K562 (cell line): ENCODE data around the gene NRXN3. TPM values are rescaled to one million over a fixed set of nuclear protein-coding genes. Genes with fewer than 3 reads are reported as not detected.
A peak's percentile ranks its signal among the peaks of the same experiment; 100 is the strongest.

Source experiments
- ATAC-seq: fragments of 200-7000 bp; cut with Tn5 transposase; 3 replicates; pipeline ENCODE4 v1.9.1; 2020; ENCODE audit warnings: moderate library complexity
- BruUV-seq: library from RNA; stranded (reverse); fragments of 400-500 nt; replicated peaks from 2 replicates; lab custom pipeline; 2021; lab: Mats Ljungman, UMichigan
- CTCF ChIA-PET: fragments of 300-600 bp; formaldehyde crosslinking; extraction: SDS; loops from one replicate; lab custom pipeline; 2021; ENCODE audit warnings: low intra/inter-chr PET ratio; lab: Yijun Ruan, JAX
- POLR2A ChIA-PET: fragments of 300-600, 350-650 bp; sonication (Branson Sonifier 250); formaldehyde crosslinking; extraction: SDS; loops from one replicate; lab custom pipeline; 2021; ENCODE audit warnings: antibody characterized with exemption, inconsistent platforms; lab: Yijun Ruan, JAX
- DNase-seq, 4 experiments: peaks; one replicate each; pipeline versions ENCODE4 v3.0.0 to v3.0.0-alpha.2; 2011 to 2018; ENCODE audit warnings: low spot score in 3 of 4, mixed read lengths in 3 of 4; ENCODE audit errors: extremely low read depth in 1 of 4
- FAIRE-seq: peaks from 2 replicates; lab custom pipeline; 2011; peaks lifted over from hg19 to GRCh38; lab: Jason Lieb, UNC
- H2AFZ ChIP-seq: 2 replicates; pipeline ENCODE4 v1.6.0; 2011; ENCODE audit warnings: low read depth, low read length, control low read depth, inconsistent platforms
- H3K27ac ChIP-seq: fragments of 200-600 bp; 3 replicates; pipeline ENCODE4 v1.8.0; 2011; ENCODE audit warnings: low read depth, mild to moderate bottlenecking, control low read depth, inconsistent platforms, low read length, moderate library complexity, mixed read lengths; ENCODE audit errors: extremely low read depth
- H3K27me3 ChIP-seq, 2 experiments: fragments of 300-600 bp in 1 of 2; 2 replicates in 1 of 2; 3 replicates in 1 of 2; pipeline versions ENCODE4 v1.6.0 to v1.8.0; 2011; ENCODE audit warnings: inconsistent platforms in 2 of 2, low read length in 2 of 2, mild to moderate bottlenecking in 1 of 2, mixed read lengths in 1 of 2, moderate library complexity in 1 of 2; ENCODE audit not compliant: control insufficient read depth in 2 of 2, insufficient read depth in 2 of 2
- H3K36me3 ChIP-seq: fragments of 300-600 bp; 3 replicates; pipeline ENCODE4 v1.8.0; 2011; ENCODE audit warnings: mild to moderate bottlenecking, low read length, inconsistent platforms; ENCODE audit not compliant: control insufficient read depth, insufficient read depth
- H3K4me1 ChIP-seq, 2 experiments: fragments of 200-600 bp in 1 of 2; replicated peaks in 1 of 2; 2 replicates in 1 of 2; 3 replicates in 1 of 2; pipeline versions ENCODE4 v1.5.1 to v1.8.0; 2011; ENCODE audit warnings: inconsistent platforms in 2 of 2, low read length in 2 of 2, mild to moderate bottlenecking in 1 of 2, mixed read lengths in 1 of 2, moderate library complexity in 1 of 2; ENCODE audit not compliant: control insufficient read depth in 2 of 2, insufficient read depth in 2 of 2
- H3K4me2 ChIP-seq: 2 replicates; pipeline ENCODE4 v1.6.1; 2011; ENCODE audit warnings: low read length, control low read depth, inconsistent platforms, mixed read lengths; ENCODE audit not compliant: insufficient read depth
- H3K4me3 ChIP-seq: fragments of 200-600 bp; sonication (generic), shearing (Covaris generic); 2 replicates; pipeline ENCODE4 v1.5.1; 2016; ENCODE audit warnings: control low read depth, inconsistent platforms
- H3K79me2 ChIP-seq: fragments of 200-600 bp; 3 replicates; pipeline ENCODE4 v1.8.0; 2011; ENCODE audit warnings: low read length, inconsistent platforms; ENCODE audit not compliant: control insufficient read depth, insufficient read depth
- H3K9ac ChIP-seq, 2 experiments: 2 replicates each; pipeline versions ENCODE4 v1.6.0 to v1.6.1; 2011; ENCODE audit warnings: low read depth in 2 of 2, low read length in 2 of 2, control low read depth in 1 of 2, inconsistent platforms in 1 of 2, mild to moderate bottlenecking in 1 of 2, mixed read lengths in 1 of 2; ENCODE audit not compliant: insufficient read depth in 1 of 2
- H3K9me1 ChIP-seq: one replicate; pipeline ENCODE4 v1.6.0; 2011; ENCODE audit warnings: inconsistent platforms, mild to moderate bottlenecking, low read length, moderate library complexity; ENCODE audit not compliant: control insufficient read depth, insufficient read depth
- H3K9me3 ChIP-seq: replicated peaks from 2 replicates; pipeline ENCODE4 v1.5.1; 2011; ENCODE audit warnings: low read depth, low read length, inconsistent platforms; ENCODE audit not compliant: control insufficient read depth, insufficient read depth
- H4K20me1 ChIP-seq: replicated peaks from 2 replicates; pipeline ENCODE4 v1.6.1; 2011; ENCODE audit warnings: low read length, inconsistent platforms, mixed read lengths; ENCODE audit not compliant: control insufficient read depth, insufficient read depth
- EHMT2 ChIP-seq: fragments of 450-650 bp; IDR thresholded peaks from 2 replicates; pipeline ENCODE4 v1.6.1; 2018; ENCODE audit warnings: antibody characterized with exemption
- GMEB1 ChIP-seq: fragments of 250-450 bp; sonication (Bioruptor Pico); IDR thresholded peaks from 2 replicates; pipeline ENCODE4 v1.4.0; 2020; ENCODE audit warnings: mild to moderate bottlenecking
- HES1 ChIP-seq: fragments of 450-650 bp; IDR thresholded peaks from 2 replicates; pipeline ENCODE4 v1.6.1; 2016; ENCODE audit warnings: low read depth, mild to moderate bottlenecking, moderate library complexity
- MIER1 ChIP-seq: fragments of 450-650 bp; IDR thresholded peaks from 2 replicates; pipeline ENCODE4 v1.6.1; 2016; ENCODE audit warnings: antibody characterized with exemption, mild to moderate bottlenecking, low read depth
- REST ChIP-seq, 2 experiments: fragments of 450-650 bp; formaldehyde crosslinking in 1 of 2; IDR thresholded peaks; 2 replicates each; pipeline versions ENCODE4 v1.4.0 to v1.6.1; 2014 to 2020; ENCODE audit warnings: mild to moderate bottlenecking in 2 of 2, borderline replicate concordance in 1 of 2, low read depth in 1 of 2
- ZNF444 ChIP-seq: fragments of 250-450 bp; sonication (Bioruptor Pico); IDR thresholded peaks from 2 replicates; pipeline ENCODE4 v1.4.0; 2020; ENCODE audit warnings: mild to moderate bottlenecking, moderate library complexity
- ZNF766 ChIP-seq: fragments of 200-800 bp; sonication (Bioruptor generic); conservative IDR thresholded peaks from 2 replicates; pipeline ENCODE4 v1.6.1; 2016; ENCODE audit warnings: missing genetic modification characterization, missing compliant biosample characterization
- in situ Hi-C: fragments of 300-500 bp; cut with MboI; formaldehyde crosslinking; loops from 4 replicates; pipeline ENCODE4 v1.15.0; 2018; ENCODE audit warnings: inconsistent platforms, mixed read lengths
- intact Hi-C: fragments of 100-400 bp; cut with micrococcal nuclease; formaldehyde crosslinking; loops from 2 replicates; pipeline ENCODE4 v1.14.2; 2022
- polyA plus RNA-seq, 8 experiments: library from polyadenylated mRNA; depleted of rRNA in 4 of 8; stranded (reverse) in 5 of 8; unstranded in 3 of 8; fragments of >200 nt; fragmentation: Nextera tagmentation in 2 of 8; fragmentation: Illumina TruSeq in 1 of 8; extraction: Ambion mirVana in 2 of 8; extraction: Trizol in 1 of 8; gene quantifications; 2 replicates each; pipeline versions ENCODE4 v1.2.1 to v1.2.3, GENCODE V29; 2011 to 2014; ENCODE audit warnings: inconsistent platforms in 1 of 8, missing spikeins in 1 of 8
- total RNA-seq, 7 experiments: library from RNA; depleted of rRNA in 6 of 7; stranded (reverse); fragments of >200 nt in 6 of 7; fragmentation: Illumina TruSeq in 2 of 7; extraction: Trizol in 2 of 7; gene quantifications; 2 replicates each; pipeline versions ENCODE4 v1.2.1 to v1.2.3, GENCODE V29; 2011 to 2021; ENCODE audit warnings: low replicate concordance in 1 of 7

Gene NRXN3
- total and polyA plus RNA-seq, 9 of the 15 experiments (the other 6 are each of a cell fraction or from before 2014, with no cell fraction given), result 0.09 TPM; not detected in 8

GRCh38 chr14:78519863-78520262 is 349.7 kb downstream of the NRXN3 start:
- in situ Hi-C loops (no loop called here), intact Hi-C loops (no loop called here)
- Histone ChIP-seq H3K36me3 (no peaks in the 10 kb centered on the region), H3K27ac (no peak overlapping the region), H3K4me1 (no peaks in the 10 kb centered on the region), H3K27me3 (no peaks in the 10 kb centered on the region), H4K20me1 (no peaks in the 10 kb centered on the region), H3K9me3 (no peaks in the 10 kb centered on the region), H3K9me1 (no peaks in the 10 kb centered on the region), H3K9ac (no peak overlapping the region), H3K79me2 (no peaks in the 10 kb centered on the region), H3K4me2 (no peak overlapping the region), H3K4me3 (no peak overlapping the region), H2AFZ (no peak overlapping the region)
- DNase-seq, result peak; percentile 18 to 42 (median 22)
- no peak for ATAC-seq
- BruUV-seq, result no TSS peak
- FAIRE-seq, result no peak
- ChIA-PET POLR2A (no interaction called here), CTCF (no interaction called here)
- TF ChIP-seq ZNF444 (CRISPR knock-in tag), result no peak
- TF ChIP-seq ZNF766 (CRISPR knock-in tag), result peak; percentile 47; the same call in 1 of the 2 replicates
- peak; percentile 95 for TF ChIP-seq EHMT2
- peak; percentile 87 for TF ChIP-seq MIER1
- no peak for TF ChIP-seq GMEB1
- TF ChIP-seq HES1, result no peak
- peak; percentile 97 for TF ChIP-seq REST (IDR thresholded peaks at IDR 0.05; ENCODE audit: borderline replicate concordance)
- TF ChIP-seq REST (CRISPR knock-in tag; IDR thresholded peaks at IDR 0.05; ENCODE audit: low read depth), result peak; percentile 93
